Duodenal mucosa (tissue), 2 donors: ENCODE results near the gene RUNX1.

ENCODE experiments used
- H3K27ac ChIP-seq: one replicate; pipeline ENCODE4 v1.7.0; 2013; ENCODE audit warnings: low read depth, low read length
- H3K27me3 ChIP-seq, 2 donors: one replicate each; pipeline ENCODE4 v1.7.0; 2013; ENCODE audit warnings: low read length in 2 of 2, control low read depth in 1 of 2; ENCODE audit not compliant: insufficient read depth in 2 of 2, control insufficient read depth in 1 of 2
- H3K36me3 ChIP-seq, 2 donors: one replicate each; pipeline ENCODE4 v1.7.0; 2013; ENCODE audit warnings: low read length in 2 of 2, control low read depth in 1 of 2; ENCODE audit not compliant: insufficient read depth in 2 of 2, control insufficient read depth in 1 of 2
- H3K4me1 ChIP-seq, 2 donors: one replicate each; pipeline ENCODE4 v1.7.0; 2013; ENCODE audit warnings: low read length in 2 of 2, control low read depth in 1 of 2; ENCODE audit not compliant: insufficient read depth in 2 of 2, control insufficient read depth in 1 of 2
- H3K4me3 ChIP-seq, 2 donors: one replicate each; pipeline ENCODE4 v1.7.0; 2013; ENCODE audit warnings: low read length in 2 of 2, low read depth in 1 of 2
- H3K9ac ChIP-seq, 2 donors: one replicate each; pipeline ENCODE4 v1.7.0; 2013; ENCODE audit warnings: low read length in 2 of 2, low read depth in 1 of 2
- H3K9me3 ChIP-seq, 2 donors: one replicate each; pipeline ENCODE4 v1.7.0; 2013; ENCODE audit warnings: low read length in 2 of 2, control low read depth in 1 of 2; ENCODE audit not compliant: control insufficient read depth in 1 of 2

The RUNX1 gene

GRCh38 chr21:35027563-35028450 lies 21.3 kb downstream of the RUNX1 start:
- H3K27me3 ChIP-seq, result no peaks in the 10 kb centered on the region
- no peak overlapping the region for H3K27ac ChIP-seq
- H3K4me3 ChIP-seq, result no peak overlapping the region

GRCh38 chr21:35026617-35027562 lies 22.2 kb downstream of the RUNX1 start:
- Histone ChIP-seq H3K27me3 (no peaks in the 10 kb centered on the region), H3K4me3 (peak overlapping the region; percentile 29 to 55), H3K36me3 (no peaks in the 10 kb centered on the region), H3K4me1 (peaks cover 24 to 34% of the 10 kb centered on the region in 2 donors), H3K27ac (peak overlapping the region; percentile 7), H3K9me3 (no peaks in the 10 kb centered on the region), H3K9ac (no peak overlapping the region)

More at GRCh38 chr21:35027563-35028450, 21.3 kb downstream of the RUNX1 start:
- Histone ChIP-seq H3K4me1 (peaks cover 18 to 28% of the 10 kb centered on the region in 2 donors), H3K9ac (no peak overlapping the region), H3K9me3 (no peaks in the 10 kb centered on the region), H3K36me3 (no peaks in the 10 kb centered on the region)

GRCh38 chr21:35026153-35026500 lies 23.0 kb downstream of the RUNX1 start:
- no peaks in the 10 kb centered on the region for H3K27me3 ChIP-seq
- peak overlapping the region in 1 of 2 donors; percentile 29 for H3K4me3 ChIP-seq
- H3K4me1 ChIP-seq, result peaks cover 32 to 42% of the 10 kb centered on the region in 2 donors
- H3K27ac ChIP-seq, result no peak overlapping the region
- H3K9ac ChIP-seq, result no peak overlapping the region
- no peaks in the 10 kb centered on the region for H3K36me3 ChIP-seq
- H3K9me3 ChIP-seq, result no peaks in the 10 kb centered on the region

DNA sequence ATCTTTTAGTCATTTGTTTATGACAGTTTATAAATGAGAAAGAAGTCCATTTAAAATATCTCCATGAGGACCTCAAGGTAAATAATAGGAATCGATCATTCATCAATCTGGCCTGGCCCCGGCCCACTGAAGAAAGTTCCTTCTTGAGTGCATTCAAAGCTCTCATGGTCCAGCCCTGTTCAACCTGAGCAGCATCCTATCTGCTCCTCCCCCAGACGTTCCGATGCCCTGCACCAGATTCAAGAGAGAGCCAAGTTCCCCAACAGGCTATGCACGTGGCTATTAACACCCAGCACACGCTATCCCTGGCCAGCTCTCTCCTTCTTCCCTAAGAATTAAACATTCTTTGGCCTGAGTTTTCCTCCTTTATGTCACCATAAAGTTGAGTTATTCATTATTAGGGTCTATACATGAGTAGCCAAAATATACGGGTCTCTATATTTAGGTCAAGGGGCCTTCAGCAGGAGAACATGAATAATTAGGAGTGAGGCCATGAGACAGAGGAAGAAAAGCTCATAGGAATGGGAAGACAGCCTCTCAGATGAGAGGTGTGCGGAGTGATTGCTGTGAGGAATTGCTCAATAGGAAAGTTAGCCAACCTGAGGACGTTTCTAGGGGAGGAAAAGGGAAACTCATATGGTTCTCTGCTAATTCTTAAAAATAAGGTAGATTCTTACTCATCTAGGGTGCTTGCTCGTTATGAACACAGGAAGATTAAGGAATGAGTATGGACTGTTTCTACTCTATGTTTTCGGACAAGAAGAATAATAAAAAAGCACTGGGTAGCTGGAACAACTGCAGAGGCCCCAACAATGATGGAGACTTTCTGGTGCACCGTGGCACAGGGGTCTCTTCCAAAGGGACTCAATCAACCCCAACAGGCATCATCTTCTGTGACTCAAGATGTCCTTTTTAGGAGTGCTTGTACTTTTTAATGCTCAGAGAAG lies 23.6 kb downstream of the RUNX1 start:
- peaks cover 38 to 48% of the 10 kb centered on the region in 2 donors for H3K4me1 ChIP-seq
- H3K4me3 ChIP-seq, result no peak overlapping the region
- H3K27me3 ChIP-seq, result no peaks in the 10 kb centered on the region
- no peaks in the 10 kb centered on the region for H3K9me3 ChIP-seq
- H3K36me3 ChIP-seq, result no peaks in the 10 kb centered on the region
- H3K27ac ChIP-seq, result no peak overlapping the region
- H3K9ac ChIP-seq, result no peak overlapping the region

DNA sequence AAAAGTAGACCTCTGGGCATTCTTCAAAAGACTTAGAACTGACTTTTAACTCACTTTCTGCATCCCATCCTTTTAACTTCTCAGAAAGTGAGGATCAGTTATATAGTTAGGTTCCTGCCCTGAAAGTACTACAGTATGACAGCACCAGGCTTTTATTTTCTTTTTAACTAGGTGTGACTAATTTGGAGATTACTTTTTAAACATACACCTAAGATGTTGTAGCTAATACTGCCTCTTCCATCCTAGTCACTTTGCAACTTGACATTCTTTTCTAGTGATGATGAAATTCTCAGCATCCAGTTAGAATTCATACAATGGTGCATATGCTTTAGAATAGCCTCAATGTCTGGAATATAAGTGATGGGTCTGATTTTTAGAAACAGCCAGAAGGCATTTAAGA lies 24.6 kb downstream of the RUNX1 start:
- no peak overlapping the region for H3K4me3 ChIP-seq
- no peaks in the 10 kb centered on the region for H3K9me3 ChIP-seq
- H3K27me3 ChIP-seq, result no peaks in the 10 kb centered on the region
- no peak overlapping the region for H3K9ac ChIP-seq
- H3K36me3 ChIP-seq, result no peaks in the 10 kb centered on the region
- H3K4me1 ChIP-seq, result peaks cover 43 to 55% of the 10 kb centered on the region in 2 donors
- H3K27ac ChIP-seq, result no peak overlapping the region

DNA sequence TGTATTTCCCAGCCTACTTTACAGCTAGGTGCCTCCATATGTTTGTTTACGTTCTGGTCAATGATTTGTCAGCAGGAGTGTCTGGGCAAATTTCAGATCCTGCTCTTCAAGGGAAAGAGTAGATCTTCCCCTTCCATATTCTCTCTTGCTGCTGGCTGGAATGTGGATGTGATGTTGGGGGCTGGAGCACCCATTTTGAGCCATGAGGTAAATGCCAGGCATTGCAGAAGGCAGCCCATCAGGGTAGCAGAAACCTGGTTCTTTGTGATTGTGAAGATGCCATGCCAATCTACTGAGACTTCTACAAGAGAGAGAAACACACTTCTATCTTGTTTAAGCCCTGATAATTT lies 25.1 kb downstream of the RUNX1 start:
- no peaks in the 10 kb centered on the region for H3K9me3 ChIP-seq
- H3K36me3 ChIP-seq, result no peaks in the 10 kb centered on the region
- H3K4me1 ChIP-seq, result peaks cover 48 to 59% of the 10 kb centered on the region in 2 donors
- no peak overlapping the region for H3K9ac ChIP-seq
- no peaks in the 10 kb centered on the region for H3K27me3 ChIP-seq
- H3K4me3 ChIP-seq, result no peak overlapping the region
- H3K27ac ChIP-seq, result no peak overlapping the region

DNA sequence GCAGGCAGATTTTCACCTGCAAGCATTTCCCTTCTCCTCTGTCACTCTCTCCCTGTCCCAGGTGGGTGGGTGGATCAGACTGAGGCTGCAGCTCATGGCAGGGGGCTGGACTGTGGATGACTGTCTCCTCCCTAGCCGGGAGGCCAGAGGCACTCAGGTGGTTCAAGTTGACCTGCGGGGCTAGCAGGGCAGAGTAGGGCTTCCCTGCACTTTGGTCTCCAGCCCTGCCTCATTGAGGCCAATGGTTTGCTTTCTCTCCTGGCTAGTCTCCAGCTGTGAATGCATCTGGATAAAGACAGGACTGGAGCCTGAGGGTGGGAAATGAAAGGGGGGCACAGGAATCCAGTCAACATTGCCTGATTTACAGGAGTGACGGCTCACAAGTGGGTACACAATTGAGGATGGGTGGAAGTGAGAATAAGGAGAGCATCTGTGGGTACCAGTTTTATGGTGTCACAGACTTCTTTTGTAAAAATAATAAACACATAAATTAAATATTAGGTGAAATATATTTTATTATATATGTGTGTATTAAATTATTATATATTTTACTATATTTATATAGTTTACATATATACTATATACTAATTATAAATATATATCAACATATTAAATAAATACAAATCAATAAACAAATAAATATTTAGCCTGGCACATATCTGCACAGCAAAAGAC lies 25.6 kb downstream of the RUNX1 start:
- Histone ChIP-seq H3K9ac (peak overlapping the region in 1 of 2 donors; percentile 7), H3K27me3 (no peaks in the 10 kb centered on the region), H3K9me3 (no peaks in the 10 kb centered on the region), H3K36me3 (no peaks in the 10 kb centered on the region), H3K4me1 (peaks cover 53 to 63% of the 10 kb centered on the region in 2 donors), H3K4me3 (peak overlapping the region in 1 of 2 donors; percentile 2), H3K27ac (no peak overlapping the region)

DNA sequence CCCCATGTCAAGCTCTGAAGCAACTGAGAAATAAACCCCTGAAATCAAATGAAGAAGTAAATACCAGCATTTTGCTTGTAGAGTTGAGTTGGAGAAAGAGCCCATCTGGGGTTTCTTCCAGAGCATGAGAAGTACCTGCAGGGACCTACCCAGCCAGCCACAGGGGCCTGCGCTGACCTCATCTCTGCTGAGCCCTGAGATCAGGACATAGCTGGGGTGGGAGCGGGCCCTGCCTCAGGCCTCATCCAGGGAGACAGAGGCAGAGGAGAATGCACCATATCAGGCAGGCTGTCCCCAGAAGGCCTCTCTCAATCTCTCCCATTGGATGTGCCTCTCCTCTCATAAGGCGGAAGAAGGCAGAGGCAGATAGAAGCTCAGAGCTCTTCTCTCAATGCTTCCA lies 27.6 kb downstream of the RUNX1 start:
- H3K36me3 ChIP-seq, result no peaks in the 10 kb centered on the region
- H3K9ac ChIP-seq, result peak overlapping the region in 1 of 2 donors; percentile 6
- H3K4me3 ChIP-seq, result no peak overlapping the region
- no peak overlapping the region for H3K27ac ChIP-seq
- no peaks in the 10 kb centered on the region for H3K9me3 ChIP-seq
- no peaks in the 10 kb centered on the region for H3K27me3 ChIP-seq
- H3K4me1 ChIP-seq, result peaks cover 46 to 53% of the 10 kb centered on the region in 2 donors

- Histone ChIP-seq H3K4me3 (no peak overlapping the region), H3K27me3 (no peaks in the 10 kb centered on the region), H3K9ac (no peak overlapping the region), H3K36me3 (no peaks in the 10 kb centered on the region), H3K27ac (no peak overlapping the region), H3K4me1 (peaks cover 51 to 60% of the 10 kb centered on the region in 2 donors), H3K9me3 (no peaks in the 10 kb centered on the region)
These were observed 28.2 kb downstream of the RUNX1 start for GRCh38 chr21:35020902-35021301.
